GM19035 (cell line): ENCODE data around the gene IFNG-AS1.

Source experiments
- ATAC-seq: cut with Tn5 transposase; IDR thresholded peaks from one replicate; pipeline ENCODE4 v1.9.1; 2021; ENCODE audit not compliant: unreplicated experiment

Gene IFNG-AS1

DNA sequence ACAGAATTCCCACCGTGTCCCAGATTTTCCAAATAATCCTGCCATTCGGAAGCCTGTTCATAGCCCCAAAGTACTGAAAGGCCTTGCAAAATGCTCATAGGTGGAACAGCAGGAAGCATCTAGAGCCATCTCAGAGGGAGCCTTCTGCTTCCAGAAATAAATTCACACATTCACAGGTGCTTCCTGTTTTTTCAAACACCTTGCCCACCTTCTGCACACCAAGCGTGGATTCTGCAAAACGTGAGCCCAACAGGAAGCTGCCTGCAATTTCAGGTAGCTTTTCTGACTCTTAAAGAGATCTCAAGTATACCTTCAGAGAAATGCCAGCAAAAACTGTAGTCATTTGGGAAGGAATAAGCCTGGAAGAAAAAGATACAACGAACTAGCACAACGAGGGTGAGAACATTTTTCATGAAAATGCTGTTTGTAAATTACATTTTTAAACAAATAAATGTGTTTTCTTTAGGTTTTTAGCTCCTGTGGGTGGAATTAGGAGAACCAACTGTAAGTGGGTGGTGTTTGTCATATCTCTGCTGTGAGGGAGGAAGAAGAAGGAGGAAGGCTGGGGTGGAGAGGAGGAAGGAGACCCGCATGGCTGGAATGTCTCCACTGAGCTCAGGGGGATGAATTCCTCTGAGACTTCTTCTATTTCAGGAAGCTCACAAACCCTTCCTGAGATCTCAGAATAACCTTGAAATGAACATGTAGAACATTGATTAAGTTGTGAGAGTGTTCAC lies at the start of gene IFNG-AS1:
Gene IFNG-AS1, plus strand, starts transcription at position 264 of the 737 bp plus-strand sequence.
- ATAC-seq, result peak; percentile 47

DNA sequence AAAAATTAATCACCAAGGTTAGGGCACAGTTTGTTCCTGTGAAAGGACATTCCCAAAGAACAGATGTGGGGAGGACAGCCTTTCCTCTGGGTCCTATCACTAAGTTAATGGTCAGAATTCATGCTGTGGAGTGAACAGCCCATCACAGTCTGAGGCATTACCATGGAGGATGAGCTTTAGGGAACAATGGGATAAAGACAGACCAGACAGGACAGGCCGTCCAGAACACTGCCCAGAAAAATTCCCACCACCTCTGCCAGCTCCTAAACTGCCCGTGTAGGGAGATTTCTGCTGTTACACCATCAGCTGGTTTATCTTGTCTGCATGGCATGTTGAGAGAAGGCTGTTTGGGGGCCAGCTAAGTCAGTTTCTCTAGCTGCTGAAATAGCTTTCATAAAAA lies 49.6 kb upstream of the IFNG-AS1 start:
- ATAC-seq, result no peak

DNA sequence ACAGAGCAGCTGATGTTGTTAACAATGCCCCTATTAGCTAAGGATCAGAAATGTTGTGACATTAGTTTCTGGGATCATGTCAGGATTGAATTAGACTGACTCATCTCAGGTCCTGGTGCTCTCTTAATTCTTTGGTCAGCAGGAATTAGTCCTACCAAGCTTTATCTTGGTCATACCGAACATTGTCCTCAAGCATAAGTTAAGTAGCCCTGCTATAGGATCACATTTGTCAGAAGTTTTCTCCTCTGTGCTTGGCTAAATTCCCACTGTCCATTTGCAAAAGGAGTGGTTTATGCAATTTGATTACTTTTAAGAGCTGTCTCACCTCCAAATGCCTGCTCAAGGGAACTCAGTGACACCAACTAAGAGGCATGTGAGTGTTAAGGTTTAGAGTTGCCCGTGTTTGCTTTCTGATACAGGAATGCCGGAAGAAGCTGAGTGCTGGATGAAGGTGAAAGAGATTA lies 48.4 kb upstream of the IFNG-AS1 start:
- ATAC-seq, result no peak

DNA sequence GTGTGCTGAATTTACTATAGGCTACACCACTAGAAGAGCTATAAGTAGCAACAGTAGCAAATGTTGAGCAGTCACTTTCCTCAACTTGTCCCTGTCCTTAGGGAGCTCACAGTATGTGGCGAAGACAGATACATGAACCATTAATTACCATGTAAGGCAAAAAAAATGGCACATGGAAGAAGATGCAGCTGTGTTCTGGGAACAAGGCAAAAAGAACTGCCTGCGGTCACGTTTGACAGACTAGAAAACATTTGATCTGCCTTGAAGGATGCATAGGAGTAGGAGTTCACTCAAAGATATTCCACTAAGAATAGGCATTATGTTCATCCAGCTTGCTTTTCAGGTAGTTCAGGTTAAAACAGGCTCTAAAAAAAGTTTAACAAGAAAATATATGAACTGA lies 46.5 kb upstream of the IFNG-AS1 start:
- no peak for ATAC-seq

DNA sequence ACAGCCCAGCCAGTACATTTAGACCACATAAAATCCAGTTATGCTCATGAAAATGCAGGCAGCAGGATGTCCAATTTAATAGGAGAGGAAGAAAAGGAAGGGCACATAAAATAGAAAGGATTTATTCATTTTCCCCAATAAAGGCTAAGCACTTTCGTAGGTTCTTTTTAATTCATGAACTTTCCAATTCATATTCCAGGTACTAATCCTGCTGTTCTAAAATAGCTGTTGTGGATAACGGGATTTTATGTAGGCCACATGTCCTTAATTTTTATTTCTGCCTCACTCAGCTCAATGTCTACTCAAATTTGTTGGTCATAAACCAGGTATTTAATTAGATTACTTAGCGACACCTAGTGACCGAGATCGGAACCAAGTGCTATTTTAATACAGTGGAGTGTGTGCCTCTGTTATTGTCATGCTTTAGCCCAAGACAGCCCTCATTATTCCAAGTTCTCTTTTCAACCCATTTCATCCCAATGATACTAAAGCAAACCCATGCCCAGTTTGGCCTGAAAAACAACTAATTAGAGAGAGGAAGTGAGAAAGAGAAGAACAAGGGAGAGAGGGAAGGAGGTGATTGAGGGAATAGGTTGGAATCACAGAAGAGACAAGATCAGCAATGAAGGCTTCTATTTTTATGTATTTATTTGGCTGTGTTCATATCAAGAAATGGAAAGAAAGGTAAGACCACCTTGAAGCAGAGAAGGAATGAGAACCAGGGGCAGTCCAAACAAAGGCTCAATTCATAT lies 45.9 kb upstream of the IFNG-AS1 start:
- no peak for ATAC-seq

DNA sequence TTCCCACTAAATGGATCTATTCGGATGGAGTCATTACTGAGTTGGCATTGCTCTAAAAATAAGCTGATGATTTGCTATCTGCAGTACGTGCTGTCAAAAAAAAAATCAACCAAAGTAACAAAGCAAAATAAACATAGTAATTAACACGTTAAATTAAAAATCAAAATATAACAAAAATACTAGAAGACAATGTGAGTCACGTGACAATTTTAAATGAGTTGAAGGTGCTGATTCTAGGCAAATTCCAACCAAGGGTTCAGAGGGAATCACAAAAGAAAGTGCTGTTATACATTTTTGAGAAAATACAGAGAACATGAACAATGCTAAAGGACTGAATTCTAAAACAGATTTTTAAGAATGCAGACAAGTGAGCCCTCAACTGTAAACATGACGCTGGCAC lies 45.2 kb upstream of the IFNG-AS1 start:
- no peak for ATAC-seq

DNA sequence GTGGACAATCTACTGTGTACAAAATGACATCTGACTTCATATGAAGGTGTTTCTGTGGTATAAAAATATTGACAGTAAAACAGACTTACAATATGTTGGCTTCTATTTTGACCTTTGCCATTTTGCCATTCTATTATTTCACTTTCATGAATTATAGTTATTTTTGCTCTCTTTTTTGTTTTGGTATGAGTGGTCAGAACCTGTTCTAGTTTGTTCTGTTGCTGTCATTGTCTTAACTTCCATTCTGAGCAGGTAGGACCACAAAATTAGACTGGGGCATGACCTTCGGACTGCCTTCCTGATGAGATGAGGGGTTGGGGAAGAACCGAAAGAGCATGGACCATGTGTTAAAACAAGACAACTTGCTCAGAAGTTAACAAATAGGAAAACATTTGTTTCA lies 36.5 kb upstream of the IFNG-AS1 start:
- ATAC-seq, result peak; percentile 70

DNA sequence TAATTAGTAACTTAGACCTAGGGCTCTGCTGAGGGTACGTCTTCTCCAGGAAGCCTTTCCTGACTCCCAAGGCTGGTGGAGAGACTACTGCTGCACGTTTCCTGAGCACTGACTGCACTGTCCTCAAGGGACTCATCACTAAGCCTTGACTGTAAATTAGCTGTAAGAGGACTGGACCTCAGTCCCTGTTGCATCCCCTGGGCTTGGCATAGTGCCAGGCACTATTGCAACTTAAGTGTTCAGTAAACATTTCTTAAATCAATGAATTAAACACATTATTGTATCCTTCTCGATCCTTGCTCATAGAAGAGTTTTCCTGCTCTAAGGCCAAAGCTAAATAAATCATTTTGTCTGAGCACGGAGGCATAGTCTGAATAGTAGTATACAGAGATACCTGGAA lies 31.9 kb upstream of the IFNG-AS1 start:
- ATAC-seq, result no peak

DNA sequence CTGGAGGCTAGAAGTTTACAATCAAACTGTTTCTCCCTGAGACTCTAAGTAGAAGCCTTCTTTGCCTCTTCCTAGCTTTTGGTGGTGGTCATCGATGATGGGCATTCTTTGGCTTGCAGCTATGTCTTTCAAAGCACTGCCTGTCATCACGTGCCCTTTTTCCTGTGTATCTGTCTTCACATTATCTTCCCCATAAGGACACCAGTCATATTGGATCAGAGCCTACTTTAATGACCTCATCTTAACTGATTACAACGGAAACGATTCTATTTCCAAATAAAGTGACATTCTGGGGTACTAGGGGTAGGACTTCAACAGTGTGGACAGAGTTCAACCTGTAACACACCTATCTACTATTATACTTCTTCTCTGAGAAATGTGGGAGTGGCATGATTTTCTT lies 31.1 kb upstream of the IFNG-AS1 start:
- no peak for ATAC-seq

DNA sequence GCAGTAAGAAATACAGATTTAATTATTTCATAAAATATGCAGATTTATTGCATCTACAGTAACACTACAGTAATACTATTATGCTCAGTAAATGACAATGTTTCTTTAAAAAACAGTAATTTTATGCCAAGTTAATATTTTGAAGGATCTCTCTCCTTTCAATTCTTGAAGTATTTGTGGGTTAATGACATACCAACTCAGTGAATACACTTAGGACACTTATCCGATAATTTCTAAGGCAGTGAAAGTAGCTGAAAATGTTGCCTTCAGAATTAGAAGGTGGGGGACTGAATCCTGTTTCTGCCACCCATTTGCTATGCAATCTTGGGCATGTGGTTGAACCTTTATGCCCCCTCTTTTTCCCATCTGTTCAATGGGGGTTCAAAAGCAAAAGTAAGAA lies 24.8 kb upstream of the IFNG-AS1 start:
- ATAC-seq, result no peak

DNA sequence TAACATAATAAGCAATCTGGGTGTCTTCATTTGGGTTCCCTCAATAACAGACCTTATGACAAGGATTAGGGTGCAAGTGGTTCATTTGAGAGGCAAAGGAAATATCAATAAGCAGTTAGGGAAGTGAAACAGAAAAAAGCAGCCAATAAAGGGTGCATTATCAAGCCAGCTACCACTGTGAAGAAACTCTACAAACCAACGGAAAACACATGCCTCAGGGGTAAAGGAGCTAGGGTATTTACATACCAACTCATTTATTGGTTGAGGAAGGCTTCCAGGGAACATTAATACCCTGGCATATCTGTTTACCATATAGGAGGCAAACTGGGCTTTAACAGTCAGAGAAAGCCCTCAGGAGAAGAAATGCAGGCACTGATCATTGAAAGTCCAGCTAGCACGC lies 22.7 kb upstream of the IFNG-AS1 start:
- no peak for ATAC-seq

DNA sequence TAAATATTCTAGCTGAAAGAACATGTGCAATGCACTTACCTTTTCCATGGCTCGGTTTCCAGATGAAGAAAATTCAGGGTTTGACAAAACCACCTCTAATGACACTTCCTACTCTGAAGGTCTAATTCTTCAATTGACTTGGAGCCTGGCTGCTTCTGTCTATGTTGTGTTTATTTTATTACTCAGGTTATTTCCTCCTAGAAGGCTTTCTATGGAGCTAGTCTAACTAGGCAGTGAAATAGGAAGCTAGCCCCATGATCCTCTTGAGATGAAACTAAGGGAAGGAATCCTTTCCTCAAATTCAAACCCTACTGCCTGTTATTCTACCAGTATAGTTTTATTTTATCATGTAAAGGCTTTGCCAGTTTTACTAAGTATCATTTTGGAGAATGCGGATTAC lies 20.9 kb upstream of the IFNG-AS1 start:
- no peak for ATAC-seq

DNA sequence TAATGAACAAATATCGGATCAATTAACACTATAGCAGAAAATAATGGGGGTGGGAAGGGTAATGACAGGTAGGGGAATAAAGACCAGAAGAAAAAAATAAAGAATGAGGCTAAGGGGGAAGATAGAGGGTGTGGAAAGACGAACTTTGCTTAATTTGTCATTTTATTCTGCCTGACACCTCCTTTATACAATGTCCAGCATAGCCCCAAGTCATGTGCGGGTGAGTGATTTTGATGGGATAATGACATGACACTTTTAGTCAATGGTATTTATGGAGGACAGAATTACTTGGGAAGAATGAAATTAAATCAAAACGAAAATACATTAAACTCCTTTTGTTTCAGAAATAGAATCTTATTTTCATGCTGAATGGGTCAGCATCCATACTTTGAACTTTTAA lies 20.5 kb upstream of the IFNG-AS1 start:
- no peak for ATAC-seq

DNA sequence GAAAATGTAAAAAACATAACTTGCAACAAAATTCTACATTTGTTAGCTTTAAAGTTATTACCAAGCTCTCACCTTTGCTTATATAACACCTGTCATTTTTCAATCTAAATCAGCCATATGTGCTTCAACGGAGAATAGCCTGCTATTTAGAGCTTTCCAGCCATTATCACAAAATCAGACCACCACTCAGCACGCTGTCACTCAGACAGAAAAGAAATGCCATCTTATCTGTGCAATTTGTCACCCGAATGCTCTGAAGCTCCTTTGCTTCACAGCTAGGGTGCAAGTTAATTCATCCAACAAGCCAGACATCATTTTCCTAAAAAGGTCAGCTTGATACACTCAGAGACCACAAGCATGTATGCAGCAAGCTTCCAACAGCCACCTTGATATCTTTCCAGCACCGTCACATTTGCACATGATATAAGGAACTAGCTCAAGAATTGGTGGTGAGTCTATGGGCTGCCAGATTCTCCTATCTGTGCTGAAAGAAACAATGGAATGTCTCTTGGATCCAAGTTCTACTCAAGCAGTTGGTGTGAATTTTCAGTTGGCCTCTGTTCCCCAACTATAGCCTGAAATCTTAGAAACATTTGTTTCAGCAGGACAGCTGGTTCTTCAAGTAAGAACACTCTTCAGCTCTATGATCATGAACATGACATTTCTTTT lies 20.0 kb upstream of the IFNG-AS1 start:
- ATAC-seq, result no peak

DNA sequence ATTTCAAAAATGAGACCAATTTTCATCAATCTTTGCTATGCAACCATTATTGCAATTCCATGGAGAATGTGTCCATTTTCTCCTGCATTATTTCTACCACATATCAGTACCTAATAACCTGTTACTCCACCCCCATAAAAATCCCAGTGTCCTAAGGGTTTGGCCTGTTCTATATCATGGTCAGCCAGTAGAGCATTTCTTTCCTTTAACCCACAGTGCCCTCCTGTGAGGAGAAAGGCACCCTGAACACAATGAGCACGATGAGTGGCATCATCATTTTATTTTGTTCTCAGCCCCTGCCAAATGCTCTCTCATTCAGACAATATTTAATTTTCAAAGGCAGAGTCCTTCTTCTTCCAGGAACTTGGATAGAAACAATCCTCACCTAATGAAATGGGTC lies 11.6 kb upstream of the IFNG-AS1 start:
- no peak for ATAC-seq

DNA sequence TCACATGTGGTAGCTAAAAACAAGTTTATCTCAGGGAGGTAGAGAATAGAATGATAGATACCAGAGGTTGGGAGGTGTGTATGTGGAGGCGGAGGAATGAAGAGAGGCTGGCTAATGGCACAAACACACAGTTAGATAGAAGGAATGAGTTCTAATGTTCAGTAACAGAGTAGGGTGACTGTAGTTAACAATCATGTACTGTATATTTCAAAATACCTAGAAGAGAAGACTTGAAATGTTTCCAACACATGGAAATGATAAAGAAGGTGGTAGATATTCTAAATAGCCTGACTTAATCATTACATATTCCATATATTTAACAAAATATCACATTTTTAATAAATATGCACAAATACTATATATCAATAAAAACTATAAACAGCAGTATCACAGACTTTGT lies 8.9 kb upstream of the IFNG-AS1 start:
- no peak for ATAC-seq

DNA sequence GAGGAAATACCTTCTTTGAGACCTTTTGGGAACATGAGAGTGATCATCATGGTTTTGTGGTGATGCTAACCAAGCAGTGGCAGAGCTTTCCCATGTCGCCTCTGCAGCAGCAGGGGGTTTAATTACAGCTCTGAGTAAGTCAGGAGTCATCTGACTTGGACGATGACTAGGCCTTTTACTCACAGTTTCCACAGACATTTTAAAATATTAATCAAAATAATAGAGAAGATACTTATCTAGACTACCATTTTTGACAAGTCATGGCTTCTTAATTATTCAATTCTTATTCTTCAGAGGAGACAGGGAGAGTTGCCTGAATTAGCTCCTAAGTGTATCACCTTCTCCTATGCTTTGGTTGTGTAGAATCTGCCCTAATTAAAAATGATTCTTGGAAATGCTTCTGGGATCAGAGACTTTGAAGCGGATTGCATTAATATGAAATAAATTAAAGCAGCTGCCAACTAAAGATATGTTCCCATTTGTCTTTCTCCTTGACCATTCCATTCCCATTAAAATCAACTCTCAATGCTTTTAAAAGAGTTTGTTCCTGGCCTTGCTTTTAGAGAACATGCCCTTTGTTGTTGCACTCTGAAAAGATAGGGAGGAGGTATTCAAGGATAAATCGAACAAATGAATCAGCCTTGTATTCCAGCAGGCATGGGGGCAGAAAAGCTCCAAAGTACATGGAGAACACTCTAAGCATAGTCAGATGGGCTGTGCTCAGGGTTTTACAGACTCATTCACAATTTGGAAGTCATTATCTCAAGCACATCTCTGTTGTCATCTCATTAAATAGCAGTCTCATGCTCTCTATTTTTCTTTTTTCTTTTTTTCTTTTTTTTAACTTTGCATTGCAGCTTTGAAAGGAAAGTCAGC lies 7.7 kb upstream of the IFNG-AS1 start:
- no peak for ATAC-seq

DNA sequence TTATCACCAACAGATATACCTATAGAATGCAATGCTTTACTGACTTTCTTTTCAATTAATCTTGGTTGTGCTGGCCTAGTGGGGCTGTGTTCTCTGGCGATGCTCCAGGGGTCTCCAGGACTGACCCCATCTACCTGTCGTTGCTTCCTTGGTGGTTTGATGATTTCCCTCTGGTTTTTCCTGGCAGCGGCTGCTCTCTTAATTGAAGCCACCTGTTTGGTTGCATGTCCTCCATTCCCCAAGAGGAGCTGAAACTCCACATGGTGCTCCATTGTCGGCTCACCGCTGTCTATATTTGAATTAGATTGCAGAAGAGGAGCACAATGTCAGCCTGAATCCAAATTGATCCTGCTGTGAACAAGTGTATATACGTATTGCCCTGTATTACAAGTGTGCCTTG lies 7.1 kb upstream of the IFNG-AS1 start:
- no peak for ATAC-seq

DNA sequence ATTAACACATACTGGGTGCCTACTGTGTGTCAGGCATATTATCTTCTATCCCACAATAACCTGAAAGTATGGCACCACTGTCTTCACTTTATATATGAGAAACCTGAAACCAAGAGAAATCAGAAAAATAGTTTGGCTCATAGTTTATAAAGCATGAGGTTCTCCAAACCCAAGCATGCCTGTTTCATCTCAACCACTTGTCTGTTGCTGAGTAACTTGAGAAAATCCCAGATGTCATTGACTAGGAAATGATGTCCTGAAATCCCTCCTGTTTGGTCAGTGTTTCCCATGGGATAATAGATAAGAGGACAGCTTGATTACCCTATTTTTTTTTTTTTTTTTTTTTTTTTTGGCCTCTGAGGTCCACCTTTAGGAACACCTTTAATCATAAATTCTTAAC lies 2.6 kb upstream of the IFNG-AS1 start:
- no peak for ATAC-seq

DNA sequence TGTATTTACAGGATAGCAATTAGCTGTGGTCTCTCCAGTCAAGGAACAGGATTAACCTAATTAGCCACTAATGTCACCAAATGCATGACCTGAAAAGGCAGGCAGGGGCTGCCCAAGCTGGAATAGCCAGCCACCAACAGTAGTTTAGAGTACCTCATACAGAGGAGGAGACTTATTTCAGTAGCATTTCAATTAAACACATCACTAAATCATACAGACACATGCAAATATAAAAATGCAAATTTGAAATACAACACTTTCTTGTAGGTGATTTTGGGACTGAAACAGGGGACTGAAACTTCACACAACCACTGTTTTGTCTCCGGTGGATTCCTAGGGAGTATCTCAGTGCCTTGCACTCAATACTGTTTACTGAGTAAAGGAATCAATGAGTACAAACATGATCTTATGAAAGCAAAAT lies 636 bp upstream of the IFNG-AS1 start:
- peak; percentile 76 for ATAC-seq

DNA sequence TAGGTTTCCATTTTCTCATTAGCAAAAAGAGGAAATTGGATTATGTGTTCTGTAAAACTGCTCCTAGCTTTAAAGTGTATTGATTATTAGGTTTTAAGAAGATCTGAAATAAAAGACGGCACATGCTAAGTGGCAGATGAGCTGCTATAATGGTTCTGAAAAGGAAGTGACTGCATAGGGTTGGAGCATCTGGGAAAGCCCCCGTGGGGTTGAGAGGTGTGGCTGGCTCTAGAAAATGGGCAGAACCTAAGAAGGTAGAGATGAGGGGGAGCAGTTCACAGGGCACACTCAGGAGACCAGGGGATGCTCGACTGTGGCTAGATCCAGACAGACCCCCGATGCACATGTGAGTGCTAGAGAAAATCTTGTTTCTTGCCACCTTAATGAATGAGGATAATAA lies 1.9 kb downstream of the IFNG-AS1 start:
- peak; percentile 71 for ATAC-seq
